ENCODE data around the gene DLGAP1. TPM values are rescaled to one million over a fixed set of nuclear protein-coding genes. Genes with fewer than 3 reads are reported as not detected.

The DLGAP1 gene
- total and polyA plus RNA-seq, 2 of the 4 experiments (the other 2 are of a cell fraction): under 0.01 to 0.09 TPM

- Histone ChIP-seq H2BK120ac (ENCODE audit: low read depth, low read length) (no peak overlapping the region), H3K27ac (ENCODE audit: insufficient read depth, low read length) (no peak overlapping the region), H3K9me1 (ENCODE audit: insufficient read depth, low read length) (no peaks in the 10 kb centered on the region), H2AK9ac (replicated peaks; ENCODE audit: low read depth, low read length, poor library complexity) (no peak overlapping the region), H4K8ac (ENCODE audit: low read depth in 2 of 2, low read length in 2 of 2) (no peak overlapping the region), H3K36me3 (ENCODE audit: control insufficient read depth, insufficient read depth, low read length) (no peaks in the 10 kb centered on the region), H3K79me1 (ENCODE audit: low read depth in 1 of 2, low read length in 2 of 2) (no peaks in the 10 kb centered on the region), H3K27me3 (ENCODE audit: control insufficient read depth, insufficient read depth, low read length) (no peaks in the 10 kb centered on the region), H3K4me3 (ENCODE audit: insufficient read depth, low read depth, low read length) (no peak overlapping the region), H2AK5ac (ENCODE audit: low read depth, low read length) (no peak overlapping the region), H3K56ac (ENCODE audit: extremely low read depth, insufficient read depth, low read length) (no peak overlapping the region), H2AFZ (replicated peaks; ENCODE audit: low read length, poor library complexity) (no peak overlapping the region), H3K4ac (ENCODE audit: low read depth, low read length) (no peak overlapping the region), H3K4me1 (ENCODE audit: control insufficient read depth, insufficient read depth, low read length) (no peaks in the 10 kb centered on the region), H3K18ac (ENCODE audit: low read depth, low read length) (no peak overlapping the region), H3K4me2 (ENCODE audit: low read depth, low read length) (no peak overlapping the region), H3K23ac (ENCODE audit: low read depth, low read length) (no peak overlapping the region), H3K9ac (ENCODE audit: low read depth, low read length) (no peak overlapping the region), H4K91ac (ENCODE audit: insufficient read depth, low read depth, low read length) (no peak overlapping the region), H2BK15ac (ENCODE audit: low read depth, low read length) (no peak overlapping the region), H3K9me3 (ENCODE audit: control insufficient read depth, insufficient read depth, low read length) (peaks cover 5% of the 10 kb centered on the region; the same call in 1 of the 2 replicates), H2BK5ac (ENCODE audit: low read depth, low read length, poor library complexity, severe bottlenecking) (no peak overlapping the region), H2BK20ac (ENCODE audit: low read depth, low read length) (no peak overlapping the region), H4K20me1 (ENCODE audit: insufficient read depth, low read length) (no peaks in the 10 kb centered on the region), H3K14ac (replicated peaks; ENCODE audit: low read depth, low read length) (no peak overlapping the region), H4K5ac (ENCODE audit: low read depth, low read length) (no peak overlapping the region)
- no TSS peak for BruUV-seq (replicated peaks)
- dilution Hi-C loops (cut with HindIII; ENCODE audit: low sequenced_read_pairs, unreplicated experiment): no loop called here
- ChIA-PET CTCF (no interaction called here), POLR2A (ENCODE audit: unreplicated experiment) (no interaction called here)
- in situ Hi-C loops (cut with MboI; ENCODE audit: low sequenced_read_pairs): loop anchor here (10.0 kb wide), 1 partner anchor 62 kb away; no protein-coding TSS in a partner anchor
- TF ChIP-seq MXI1 (IDR thresholded peaks at IDR 0.05; ENCODE audit: borderline replicate concordance, low read depth, low read length): no peak
- TF ChIP-seq RCOR1 (IDR thresholded peaks at IDR 0.05; ENCODE audit: insufficient replicate concordance, low read length): no peak
- no peak for TF ChIP-seq ELK1 (IDR thresholded peaks at IDR 0.05; ENCODE audit: borderline replicate concordance, low read depth, low read length)
- TF ChIP-seq SMC3 (IDR thresholded peaks at IDR 0.05; ENCODE audit: low read depth, low read length): no peak
- no peak for TF ChIP-seq POLR2A (IDR thresholded peaks at IDR 0.05; ENCODE audit: low read depth, low read length)
- no peak for TF ChIP-seq CEBPB (IDR thresholded peaks at IDR 0.05; ENCODE audit: low read depth, low read length)
- TF ChIP-seq RAD21 (IDR thresholded peaks at IDR 0.05; ENCODE audit: low read length): no peak
- no peak for TF ChIP-seq MAZ (IDR thresholded peaks at IDR 0.05; ENCODE audit: borderline replicate concordance, low read depth, low read length)
- no peak for TF ChIP-seq BHLHE40 (IDR thresholded peaks at IDR 0.05; ENCODE audit: low read depth, low read length)
- no peak for TF ChIP-seq USF2 (IDR thresholded peaks at IDR 0.05; ENCODE audit: low read depth, low read length)
- no peak for TF ChIP-seq NFE2L2 (IDR thresholded peaks at IDR 0.05; ENCODE audit: low read depth, low read length)
- TF ChIP-seq FOS (IDR thresholded peaks at IDR 0.05; ENCODE audit: low read depth, low read length): no peak
- no peak for TF ChIP-seq MAFK (IDR thresholded peaks at IDR 0.05; ENCODE audit: low read depth, low read length)
- TF ChIP-seq CHD1 (IDR thresholded peaks at IDR 0.05; ENCODE audit: low read depth, low read length): no peak
- no peak for ATAC-seq (ENCODE audit: low read depth)
- intact Hi-C loops (cut with micrococcal nuclease): no loop called here
- no peak for DNase-seq
- no CpG with 5 or more reads among the region's 7 CpGs for WGBS, 2 experiments (ENCODE audit: extremely low coverage in 2 of 2, insufficient read length in 1 of 2)
Measured at GRCh38 chr18:4256766-4257417, 198.2 kb downstream of the DLGAP1 start.
